ENCODE data around the gene SYCP2. TPM values are rescaled to one million over a fixed set of nuclear protein-coding genes. Genes with fewer than 3 reads are reported as not detected.

The SYCP2 gene
- total RNA-seq, 1 donor from 2014 or later = 1.6 TPM

DNA sequence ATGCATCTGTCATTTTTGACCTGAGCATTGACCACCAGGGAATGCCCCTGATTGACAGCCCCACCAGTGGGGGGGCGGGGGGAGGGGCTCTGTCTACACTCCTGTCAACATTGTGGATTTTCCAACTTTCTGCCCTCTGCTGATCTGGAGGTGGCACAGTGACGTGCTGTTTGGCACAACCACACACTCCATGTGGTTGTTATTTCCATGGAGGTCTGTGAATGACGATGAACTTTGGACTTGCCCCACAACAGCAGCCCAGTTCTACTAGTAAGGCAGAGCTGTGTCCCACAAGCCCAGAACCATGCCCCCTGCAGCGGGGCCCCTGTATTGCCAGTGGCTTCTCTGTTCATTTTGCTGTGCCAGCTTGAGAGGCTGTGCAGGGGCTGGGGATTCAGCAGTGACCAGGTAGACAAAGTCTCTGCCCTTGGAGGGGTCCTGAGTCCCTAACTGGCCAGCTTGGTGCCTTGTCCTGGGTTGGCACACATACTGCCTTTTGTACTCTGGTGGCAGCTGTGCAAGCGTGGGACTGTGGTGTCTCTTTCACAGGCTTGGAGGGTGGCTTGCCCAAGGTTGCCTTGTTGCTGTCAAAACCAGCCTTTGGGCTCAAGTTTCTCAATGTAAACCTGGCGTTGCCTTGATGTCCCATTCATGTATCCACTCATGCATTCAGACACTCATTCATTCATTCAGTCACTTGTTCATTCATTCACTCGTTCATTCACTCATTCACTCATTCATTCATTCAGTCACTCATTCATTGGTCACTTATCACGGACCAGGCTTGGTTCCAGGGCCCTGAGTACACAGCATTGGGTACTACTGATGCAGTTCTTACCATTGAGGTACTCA, 108.5 kb downstream of the SYCP2 start:
- no peak for DNase-seq (ENCODE audit: extremely low spot score, unreplicated experiment)
- Mint-ChIP-seq H3K9me3 (no peaks in the 10 kb centered on the region), H3K36me3 (no peaks in the 10 kb centered on the region)

GRCh38 chr20:59823491-59824259, 109.8 kb downstream of the SYCP2 start:
- TF ChIP-seq, protein P1, sequence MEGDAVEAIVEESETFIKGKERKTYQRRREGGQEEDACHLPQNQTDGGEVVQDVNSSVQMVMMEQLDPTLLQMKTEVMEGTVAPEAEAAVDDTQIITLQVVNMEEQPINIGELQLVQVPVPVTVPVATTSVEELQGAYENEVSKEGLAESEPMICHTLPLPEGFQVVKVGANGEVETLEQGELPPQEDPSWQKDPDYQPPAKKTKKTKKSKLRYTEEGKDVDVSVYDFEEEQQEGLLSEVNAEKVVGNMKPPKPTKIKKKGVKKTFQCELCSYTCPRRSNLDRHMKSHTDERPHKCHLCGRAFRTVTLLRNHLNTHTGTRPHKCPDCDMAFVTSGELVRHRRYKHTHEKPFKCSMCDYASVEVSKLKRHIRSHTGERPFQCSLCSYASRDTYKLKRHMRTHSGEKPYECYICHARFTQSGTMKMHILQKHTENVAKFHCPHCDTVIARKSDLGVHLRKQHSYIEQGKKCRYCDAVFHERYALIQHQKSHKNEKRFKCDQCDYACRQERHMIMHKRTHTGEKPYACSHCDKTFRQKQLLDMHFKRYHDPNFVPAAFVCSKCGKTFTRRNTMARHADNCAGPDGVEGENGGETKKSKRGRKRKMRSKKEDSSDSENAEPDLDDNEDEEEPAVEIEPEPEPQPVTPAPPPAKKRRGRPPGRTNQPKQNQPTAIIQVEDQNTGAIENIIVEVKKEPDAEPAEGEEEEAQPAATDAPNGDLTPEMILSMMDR (conservative IDR thresholded peaks at IDR 0.05) = no peak
- Mint-ChIP-seq H3K36me3 (no peaks in the 10 kb centered on the region), H3K9me3 (no peaks in the 10 kb centered on the region), H3K4me3 (no peak overlapping the region), H3K27me3 (peaks cover 24% of the 10 kb centered on the region), H3K4me1 (ENCODE audit: unreplicated experiment) (peaks cover 5% of the 10 kb centered on the region), H3K27ac (no peak overlapping the region)
- DNase-seq (ENCODE audit: extremely low spot score, unreplicated experiment) = no peak

More for the DNA sequence above, 108.5 kb downstream of the SYCP2 start:
- Mint-ChIP-seq H3K27ac (no peak overlapping the region), H3K4me1 (ENCODE audit: unreplicated experiment) (peaks cover 5% of the 10 kb centered on the region), H3K4me3 (no peak overlapping the region), H3K27me3 (peaks cover 33% of the 10 kb centered on the region)
- TF ChIP-seq, protein P1 (conservative IDR thresholded peaks at IDR 0.05) = no peak

GRCh38 chr20:59823030-59823423, 110.4 kb downstream of the SYCP2 start:
- Mint-ChIP-seq H3K4me1 (ENCODE audit: unreplicated experiment) (peaks cover 5% of the 10 kb centered on the region), H3K9me3 (no peaks in the 10 kb centered on the region), H3K27ac (no peak overlapping the region), H3K27me3 (peaks cover 19% of the 10 kb centered on the region), H3K4me3 (no peak overlapping the region), H3K36me3 (no peaks in the 10 kb centered on the region)
- TF ChIP-seq, protein P1 (conservative IDR thresholded peaks at IDR 0.05) = no peak
- no peak for DNase-seq (ENCODE audit: extremely low spot score, unreplicated experiment)

GRCh38 chr20:59822291-59823029, 111.0 kb downstream of the SYCP2 start:
- DNase-seq (ENCODE audit: extremely low spot score, unreplicated experiment) = no peak
- no peak overlapping the region for H3K4me3 Mint-ChIP-seq
- H3K9me3 Mint-ChIP-seq = no peaks in the 10 kb centered on the region
- no peaks in the 10 kb centered on the region for H3K36me3 Mint-ChIP-seq
- peaks cover 5% of the 10 kb centered on the region for H3K4me1 Mint-ChIP-seq (ENCODE audit: unreplicated experiment)
- peaks cover 19% of the 10 kb centered on the region for H3K27me3 Mint-ChIP-seq
- TF ChIP-seq, protein P1 (conservative IDR thresholded peaks at IDR 0.05) = no peak
- no peak overlapping the region for H3K27ac Mint-ChIP-seq

DNA sequence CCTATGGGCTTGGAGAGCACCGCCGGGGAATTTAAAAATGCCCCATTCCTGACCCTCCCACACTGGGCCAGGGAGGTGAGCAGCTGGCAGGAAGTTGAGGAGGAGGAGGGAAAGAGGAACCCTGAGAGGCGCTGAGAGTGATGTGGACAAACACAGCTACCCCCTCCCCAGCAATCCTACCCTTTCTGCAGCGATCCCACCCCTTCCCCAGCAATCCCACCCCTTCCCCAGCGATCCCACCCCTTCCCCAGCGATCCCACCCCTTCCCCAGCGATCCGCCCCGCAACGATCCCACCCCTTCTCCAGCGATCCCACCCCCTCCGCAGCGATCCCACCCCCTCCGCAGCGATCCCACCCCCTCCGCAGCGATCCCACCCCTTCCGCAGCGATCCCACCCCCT, 111.6 kb downstream of the SYCP2 start:
- H3K4me1 Mint-ChIP-seq (ENCODE audit: unreplicated experiment) = peaks cover 5% of the 10 kb centered on the region
- no peak overlapping the region for H3K27ac Mint-ChIP-seq

More for the DNA sequence above, 111.6 kb downstream of the SYCP2 start:
- Mint-ChIP-seq H3K27me3 (peaks cover 16% of the 10 kb centered on the region), H3K4me3 (no peak overlapping the region), H3K9me3 (no peaks in the 10 kb centered on the region), H3K36me3 (no peaks in the 10 kb centered on the region)
- DNase-seq (ENCODE audit: extremely low spot score, unreplicated experiment) = no peak
- TF ChIP-seq, protein P1 (conservative IDR thresholded peaks at IDR 0.05) = no peak
